Astrocyte (in vitro differentiated cells and primary cell): Measurements from ENCODE around the gene RAD51B. TPM values are rescaled to one million over a fixed set of nuclear protein-coding genes. Genes with fewer than 3 reads are reported as not detected.

Experiments
- DNase-seq: peaks from one replicate; pipeline ENCODE4 v3.0.0-alpha.2; 2010; ENCODE audit warnings: low read depth
- FAIRE-seq: peaks from 2 replicates; lab custom pipeline; 2011; peaks lifted over from hg19 to GRCh38; lab: Jason Lieb, UNC
- H2AFZ ChIP-seq: 2 replicates; pipeline ENCODE4 v1.6.0; 2012; ENCODE audit warnings: low read depth, low read length, inconsistent platforms
- H3K27ac ChIP-seq: 2 replicates; pipeline ENCODE4 v1.5.1; 2011; ENCODE audit warnings: low read depth, low read length, inconsistent platforms
- H3K27me3 ChIP-seq: 2 replicates; pipeline ENCODE4 v1.6.0; 2011; ENCODE audit warnings: low read length, inconsistent platforms; ENCODE audit not compliant: insufficient read depth
- H3K36me3 ChIP-seq: 2 replicates; pipeline ENCODE4 v1.5.1; 2011; ENCODE audit warnings: low read length, inconsistent platforms; ENCODE audit not compliant: insufficient read depth
- H3K4me1 ChIP-seq: 2 replicates; pipeline ENCODE4 v1.5.1; 2011; ENCODE audit warnings: low read length, inconsistent platforms; ENCODE audit not compliant: insufficient read depth
- H3K4me2 ChIP-seq: 2 replicates; pipeline ENCODE4 v1.6.0; 2012; ENCODE audit warnings: low read length, inconsistent platforms
- H3K4me3 ChIP-seq: 2 replicates; pipeline ENCODE4 v1.5.1; 2011; ENCODE audit warnings: low read depth, mild to moderate bottlenecking, low read length, inconsistent platforms; ENCODE audit not compliant: insufficient read depth
- H3K79me2 ChIP-seq: 2 replicates; pipeline ENCODE4 v1.6.0; 2012; ENCODE audit warnings: mild to moderate bottlenecking, low read length, inconsistent platforms; ENCODE audit not compliant: insufficient read depth
- H3K9ac ChIP-seq: 2 replicates; pipeline ENCODE4 v1.6.0; 2012; ENCODE audit warnings: mild to moderate bottlenecking, low read length, inconsistent platforms
- H3K9me3 ChIP-seq: 2 replicates; pipeline ENCODE4 v1.5.1; 2012; ENCODE audit warnings: low read depth, mild to moderate bottlenecking, low read length, inconsistent platforms; ENCODE audit not compliant: insufficient read depth
- H4K20me1 ChIP-seq: 2 replicates; pipeline ENCODE4 v1.6.0; 2012; ENCODE audit warnings: low read length, inconsistent platforms; ENCODE audit not compliant: insufficient read depth
- H3K27ac Mint-ChIP-seq: one replicate; pipeline ENCODE4 v1.8.0; 2021; ENCODE audit warnings: mild to moderate bottlenecking, mixed read lengths; ENCODE audit not compliant: unreplicated experiment
- H3K27me3 Mint-ChIP-seq: one replicate; pipeline ENCODE4 v1.8.0; 2021; ENCODE audit warnings: low read depth, mixed read lengths; ENCODE audit not compliant: unreplicated experiment
- H3K36me3 Mint-ChIP-seq: one replicate; pipeline ENCODE4 v1.8.0; 2021; ENCODE audit warnings: low read depth, mixed read lengths; ENCODE audit not compliant: unreplicated experiment
- H3K4me1 Mint-ChIP-seq: one replicate; pipeline ENCODE4 v1.8.0; 2021; ENCODE audit warnings: low read depth, mixed read lengths; ENCODE audit not compliant: unreplicated experiment
- H3K4me3 Mint-ChIP-seq: one replicate; pipeline ENCODE4 v1.8.0; 2021; ENCODE audit warnings: mild to moderate bottlenecking, moderate library complexity, mixed read lengths; ENCODE audit not compliant: unreplicated experiment
- H3K9me3 Mint-ChIP-seq: one replicate; pipeline ENCODE4 v1.8.0; 2021; ENCODE audit warnings: mild to moderate bottlenecking, mixed read lengths; ENCODE audit not compliant: unreplicated experiment
- EZH2 ChIP-seq: IDR thresholded peaks from 2 replicates; pipeline ENCODE4 v1.6.1; 2012; ENCODE audit warnings: mild to moderate bottlenecking, low read length, inconsistent platforms; ENCODE audit not compliant: insufficient read depth
- total RNA-seq: library from RNA; stranded (reverse); gene quantifications from 2 replicates; pipeline ENCODE4 v1.2.1, GENCODE V29; 2021
- TF ChIP-seq, protein P1 (sequence below): IDR thresholded peaks from 2 replicates; pipeline ENCODE4 v1.5.1; 2011; ENCODE audit warnings: low read depth, mild to moderate bottlenecking, inconsistent platforms, low read length, moderate library complexity; ENCODE audit not compliant: insufficient read depth

The RAD51B gene
- total RNA-seq, 1 donor from 2014 or later, result 10.8 TPM

DNA sequence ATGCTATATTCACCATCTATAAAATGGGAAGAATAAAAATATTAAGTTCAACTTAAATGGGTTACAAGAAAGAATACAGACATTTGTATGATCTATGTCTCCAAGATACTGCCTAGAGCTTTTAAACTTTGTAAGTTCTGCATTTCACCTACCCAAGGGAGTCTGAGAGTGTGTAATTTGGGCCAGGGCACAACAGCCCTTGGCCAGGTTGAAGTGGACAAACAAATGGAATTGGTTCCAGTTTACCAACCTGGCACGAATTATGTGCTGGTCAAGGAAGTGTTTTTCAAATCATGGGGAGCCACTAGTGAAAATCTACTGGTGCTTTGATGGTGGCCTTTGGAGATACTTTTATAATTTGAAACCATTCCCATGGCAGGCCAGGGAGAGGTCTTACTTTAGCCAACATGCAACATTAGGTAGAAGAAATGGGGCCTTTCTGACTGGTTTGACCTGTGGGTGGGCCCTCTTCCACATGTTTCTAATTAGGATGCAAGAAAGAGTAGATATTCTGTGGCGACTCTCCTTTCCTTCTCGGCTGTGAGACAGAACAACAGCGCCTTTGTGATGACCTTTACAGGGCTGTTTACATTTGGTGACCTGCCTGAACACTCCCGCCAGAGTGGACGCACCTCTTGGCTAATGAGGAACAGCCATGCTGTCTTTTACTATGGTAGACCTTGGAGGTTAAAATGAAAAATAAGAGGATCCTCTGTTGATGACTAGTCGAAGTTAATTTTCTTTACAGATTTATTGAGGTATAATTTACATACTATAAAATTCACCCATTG, 496.7 kb downstream of the RAD51B start:
- Histone ChIP-seq H4K20me1 (no peaks in the 10 kb centered on the region), H3K9me3 (no peaks in the 10 kb centered on the region), H3K36me3 (no peaks in the 10 kb centered on the region), H3K4me3 (no peak overlapping the region), H3K27me3 (no peaks in the 10 kb centered on the region), H3K4me2 (no peak overlapping the region), H3K9ac (no peak overlapping the region), H3K27ac (no peak overlapping the region), H3K79me2 (no peaks in the 10 kb centered on the region), H3K4me1 (no peaks in the 10 kb centered on the region), H2AFZ (no peak overlapping the region)
- Mint-ChIP-seq H3K9me3 (peaks cover 3% of the 10 kb centered on the region), H3K4me3 (no peak overlapping the region), H3K4me1 (peaks cover 7% of the 10 kb centered on the region), H3K36me3 (no peaks in the 10 kb centered on the region), H3K27ac (no peak overlapping the region), H3K27me3 (no peaks in the 10 kb centered on the region)
- no peak for TF ChIP-seq EZH2
- TF ChIP-seq, protein P1, sequence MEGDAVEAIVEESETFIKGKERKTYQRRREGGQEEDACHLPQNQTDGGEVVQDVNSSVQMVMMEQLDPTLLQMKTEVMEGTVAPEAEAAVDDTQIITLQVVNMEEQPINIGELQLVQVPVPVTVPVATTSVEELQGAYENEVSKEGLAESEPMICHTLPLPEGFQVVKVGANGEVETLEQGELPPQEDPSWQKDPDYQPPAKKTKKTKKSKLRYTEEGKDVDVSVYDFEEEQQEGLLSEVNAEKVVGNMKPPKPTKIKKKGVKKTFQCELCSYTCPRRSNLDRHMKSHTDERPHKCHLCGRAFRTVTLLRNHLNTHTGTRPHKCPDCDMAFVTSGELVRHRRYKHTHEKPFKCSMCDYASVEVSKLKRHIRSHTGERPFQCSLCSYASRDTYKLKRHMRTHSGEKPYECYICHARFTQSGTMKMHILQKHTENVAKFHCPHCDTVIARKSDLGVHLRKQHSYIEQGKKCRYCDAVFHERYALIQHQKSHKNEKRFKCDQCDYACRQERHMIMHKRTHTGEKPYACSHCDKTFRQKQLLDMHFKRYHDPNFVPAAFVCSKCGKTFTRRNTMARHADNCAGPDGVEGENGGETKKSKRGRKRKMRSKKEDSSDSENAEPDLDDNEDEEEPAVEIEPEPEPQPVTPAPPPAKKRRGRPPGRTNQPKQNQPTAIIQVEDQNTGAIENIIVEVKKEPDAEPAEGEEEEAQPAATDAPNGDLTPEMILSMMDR, result no peak
- FAIRE-seq (no peak), DNase-seq (no peak)

DNA sequence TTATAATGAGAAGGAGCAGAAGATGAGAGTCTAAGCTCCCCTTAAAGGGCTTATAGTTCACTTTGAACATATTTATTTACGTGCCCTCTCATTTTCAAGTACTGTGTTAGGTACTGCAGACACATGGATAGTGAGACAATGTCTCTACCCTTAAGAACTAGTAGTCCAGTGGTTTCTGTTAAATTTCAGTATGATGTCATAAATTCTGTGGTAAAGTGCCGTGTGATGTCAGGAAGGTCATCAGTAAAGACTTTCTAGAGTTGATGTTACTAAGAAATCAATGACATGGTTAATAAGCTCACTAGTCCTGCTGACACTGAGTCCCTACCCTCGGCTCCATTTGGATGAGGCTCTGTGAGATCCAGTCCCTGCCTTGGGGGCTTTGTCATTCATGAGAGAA, 497.7 kb downstream of the RAD51B start:
- peaks cover 7% of the 10 kb centered on the region for H3K4me1 Mint-ChIP-seq
- H3K27me3 Mint-ChIP-seq, result no peaks in the 10 kb centered on the region
- H3K9me3 Mint-ChIP-seq, result peaks cover 3% of the 10 kb centered on the region
- Histone ChIP-seq H3K9ac (no peak overlapping the region), H3K27ac (no peak overlapping the region), H3K36me3 (no peaks in the 10 kb centered on the region), H2AFZ (no peak overlapping the region), H3K4me3 (no peak overlapping the region), H3K9me3 (no peaks in the 10 kb centered on the region), H3K4me2 (no peak overlapping the region), H3K27me3 (no peaks in the 10 kb centered on the region), H4K20me1 (no peaks in the 10 kb centered on the region), H3K4me1 (no peaks in the 10 kb centered on the region), H3K79me2 (no peaks in the 10 kb centered on the region)
- TF ChIP-seq EZH2, result no peak
- TF ChIP-seq, protein P1, result no peak
- no peaks in the 10 kb centered on the region for H3K36me3 Mint-ChIP-seq
- H3K4me3 Mint-ChIP-seq, result no peak overlapping the region
- no peak overlapping the region for H3K27ac Mint-ChIP-seq
- no peak for DNase-seq
- no peak for FAIRE-seq

DNA sequence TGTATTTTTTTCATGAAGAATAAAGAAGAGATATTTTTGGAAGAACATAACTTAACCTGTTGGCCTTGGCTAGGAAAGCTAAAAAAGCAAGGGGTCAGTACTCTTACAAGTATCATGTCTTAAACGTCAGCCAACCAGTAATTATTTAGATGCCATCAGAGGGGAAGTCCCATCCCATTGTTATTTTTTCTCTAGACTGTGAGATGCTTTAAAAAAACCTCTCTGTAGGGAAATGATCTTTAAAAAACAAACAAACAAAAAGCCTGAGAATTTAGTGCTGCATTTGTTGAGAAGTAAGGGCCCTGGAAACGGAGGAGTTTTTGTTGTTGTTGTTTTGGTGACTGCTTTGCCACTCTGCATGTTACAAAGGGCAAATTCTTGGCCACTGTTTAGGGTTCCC, 499.2 kb downstream of the RAD51B start:
- Histone ChIP-seq H3K4me3 (no peak overlapping the region), H3K27ac (no peak overlapping the region), H3K36me3 (no peaks in the 10 kb centered on the region), H3K9me3 (no peaks in the 10 kb centered on the region), H3K4me2 (no peak overlapping the region), H3K4me1 (no peaks in the 10 kb centered on the region), H3K27me3 (no peaks in the 10 kb centered on the region), H3K79me2 (no peaks in the 10 kb centered on the region), H2AFZ (no peak overlapping the region), H4K20me1 (no peaks in the 10 kb centered on the region), H3K9ac (no peak overlapping the region)
- DNase-seq (no peak), FAIRE-seq (no peak)
- peaks cover 3% of the 10 kb centered on the region for H3K9me3 Mint-ChIP-seq
- H3K4me3 Mint-ChIP-seq, result no peak overlapping the region
- H3K27ac Mint-ChIP-seq, result no peak overlapping the region
- no peak for TF ChIP-seq EZH2
- TF ChIP-seq, protein P1, result no peak
- H3K27me3 Mint-ChIP-seq, result no peaks in the 10 kb centered on the region
- H3K36me3 Mint-ChIP-seq, result no peaks in the 10 kb centered on the region
- H3K4me1 Mint-ChIP-seq, result peaks cover 5% of the 10 kb centered on the region
